NB4 (cell line): ENCODE measurements around the gene SERPINB8.

Experiments
- DNase-seq: peaks from one replicate; pipeline ENCODE4 v3.0.0; 2010; ENCODE audit warnings: low read depth
- H3K4me3 ChIP-seq: one replicate; pipeline ENCODE4 v1.5.1; 2011; ENCODE audit warnings: mild to moderate bottlenecking, low read depth, low read length, moderate library complexity
- MYC ChIP-seq: IDR thresholded peaks from 2 replicates; pipeline ENCODE4 v1.6.1; 2011; ENCODE audit warnings: low read depth, low read length
- POLR2A ChIP-seq: IDR thresholded peaks from 2 replicates; pipeline ENCODE4 v1.6.1; 2011; ENCODE audit warnings: mild to moderate bottlenecking; ENCODE audit not compliant: insufficient read length; ENCODE audit errors: extremely low read depth
- TF ChIP-seq, protein P1 (sequence below): IDR thresholded peaks from 2 replicates; pipeline ENCODE4 v1.6.1; 2011; ENCODE audit warnings: low read depth, low read length
- TF ChIP-seq, protein P2 (sequence below): IDR thresholded peaks from one replicate; pipeline ENCODE4 v1.5.1; 2012; ENCODE audit warnings: low read depth, low read length

The SERPINB8 gene

DNA sequence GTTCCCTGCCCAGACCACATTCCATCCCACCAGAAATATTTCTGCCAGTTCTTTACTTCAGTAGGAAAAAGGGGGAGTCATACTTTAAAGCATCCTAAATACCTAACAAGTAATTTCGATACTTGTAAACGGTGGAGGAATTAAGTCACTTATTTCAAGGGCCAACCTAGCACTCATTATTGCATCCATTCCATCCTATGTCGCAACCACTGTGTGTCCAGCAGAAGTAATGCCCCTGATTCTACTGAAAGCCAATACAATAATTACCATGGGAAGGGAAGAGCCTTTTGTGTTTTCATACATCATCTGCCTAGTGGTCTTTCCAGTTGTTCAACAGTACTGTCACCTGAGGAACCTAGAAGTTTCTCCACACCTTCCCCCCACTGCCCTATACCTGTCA is 12.5 kb downstream of the SERPINB8 start:
- H3K4me3 ChIP-seq = no peak overlapping the region
- no peak for DNase-seq
- TF ChIP-seq MYC (no peak), POLR2A (no peak)
- TF ChIP-seq, protein P1, sequence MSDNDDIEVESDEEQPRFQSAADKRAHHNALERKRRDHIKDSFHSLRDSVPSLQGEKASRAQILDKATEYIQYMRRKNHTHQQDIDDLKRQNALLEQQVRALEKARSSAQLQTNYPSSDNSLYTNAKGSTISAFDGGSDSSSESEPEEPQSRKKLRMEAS = no peak
- TF ChIP-seq, protein P2, sequence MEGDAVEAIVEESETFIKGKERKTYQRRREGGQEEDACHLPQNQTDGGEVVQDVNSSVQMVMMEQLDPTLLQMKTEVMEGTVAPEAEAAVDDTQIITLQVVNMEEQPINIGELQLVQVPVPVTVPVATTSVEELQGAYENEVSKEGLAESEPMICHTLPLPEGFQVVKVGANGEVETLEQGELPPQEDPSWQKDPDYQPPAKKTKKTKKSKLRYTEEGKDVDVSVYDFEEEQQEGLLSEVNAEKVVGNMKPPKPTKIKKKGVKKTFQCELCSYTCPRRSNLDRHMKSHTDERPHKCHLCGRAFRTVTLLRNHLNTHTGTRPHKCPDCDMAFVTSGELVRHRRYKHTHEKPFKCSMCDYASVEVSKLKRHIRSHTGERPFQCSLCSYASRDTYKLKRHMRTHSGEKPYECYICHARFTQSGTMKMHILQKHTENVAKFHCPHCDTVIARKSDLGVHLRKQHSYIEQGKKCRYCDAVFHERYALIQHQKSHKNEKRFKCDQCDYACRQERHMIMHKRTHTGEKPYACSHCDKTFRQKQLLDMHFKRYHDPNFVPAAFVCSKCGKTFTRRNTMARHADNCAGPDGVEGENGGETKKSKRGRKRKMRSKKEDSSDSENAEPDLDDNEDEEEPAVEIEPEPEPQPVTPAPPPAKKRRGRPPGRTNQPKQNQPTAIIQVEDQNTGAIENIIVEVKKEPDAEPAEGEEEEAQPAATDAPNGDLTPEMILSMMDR = no peak

DNA sequence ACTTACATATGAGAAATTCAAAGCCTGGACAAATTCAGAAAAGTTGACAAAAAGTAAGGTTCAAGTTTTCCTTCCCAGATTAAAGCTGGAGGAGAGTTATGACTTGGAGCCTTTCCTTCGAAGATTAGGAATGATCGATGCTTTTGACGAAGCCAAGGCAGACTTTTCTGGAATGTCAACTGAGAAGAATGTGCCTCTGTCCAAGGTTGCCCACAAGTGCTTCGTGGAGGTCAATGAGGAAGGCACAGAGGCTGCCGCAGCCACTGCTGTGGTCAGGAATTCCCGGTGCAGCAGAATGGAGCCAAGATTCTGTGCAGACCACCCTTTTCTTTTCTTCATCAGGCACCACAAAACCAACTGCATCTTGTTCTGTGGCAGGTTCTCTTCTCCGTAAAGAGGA is 17.0 kb downstream of the SERPINB8 start:
- TF ChIP-seq POLR2A (no peak), MYC (no peak)
- TF ChIP-seq, protein P1 = no peak
- TF ChIP-seq, protein P2 = no peak
- H3K4me3 ChIP-seq = no peak overlapping the region
- DNase-seq = no peak

DNA sequence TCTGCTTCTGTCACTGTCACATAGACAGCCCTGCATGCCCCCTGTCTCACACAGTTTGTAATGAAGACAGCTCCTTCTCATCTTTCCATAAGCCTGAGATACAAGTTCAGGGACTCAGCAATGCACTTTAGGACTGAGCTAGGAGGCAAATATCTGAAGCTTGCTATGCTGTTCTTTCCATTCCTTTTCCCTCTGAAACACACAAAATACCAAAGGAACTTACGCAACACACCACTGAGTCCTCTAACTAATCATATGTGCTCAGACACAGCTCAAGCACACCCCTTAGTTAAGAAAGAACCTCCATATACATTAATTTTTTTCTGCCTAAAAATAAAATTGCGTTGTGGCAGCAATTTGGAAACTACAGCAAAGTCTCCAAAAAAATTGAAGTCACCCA is 17.9 kb downstream of the SERPINB8 start:
- TF ChIP-seq POLR2A (no peak), MYC (no peak)
- TF ChIP-seq, protein P1 = no peak
- TF ChIP-seq, protein P2 = no peak
- H3K4me3 ChIP-seq = no peak overlapping the region
- peak; percentile 27 for DNase-seq

DNA sequence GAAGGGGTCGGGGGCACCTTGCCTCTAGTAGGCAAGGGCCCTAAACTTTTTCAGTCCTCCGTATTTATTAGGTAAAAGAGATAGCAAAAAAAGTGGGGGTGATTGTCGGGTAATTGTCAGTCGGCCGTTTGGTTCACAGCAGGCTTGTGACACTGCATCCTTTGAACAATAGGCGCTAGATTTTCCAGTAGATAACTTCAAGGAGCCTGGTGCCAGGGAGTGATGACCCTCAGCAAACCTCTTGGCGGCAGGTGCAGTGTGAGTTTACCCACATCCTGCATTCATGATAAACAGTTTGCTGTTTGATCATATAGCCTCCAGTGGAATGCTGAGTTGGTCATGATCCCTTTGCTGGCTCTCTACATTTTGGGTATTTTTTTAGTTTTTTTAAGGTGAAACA is 22.9 kb downstream of the SERPINB8 start:
- no peak overlapping the region for H3K4me3 ChIP-seq
- no peak for DNase-seq
- TF ChIP-seq, protein P1 = no peak
- TF ChIP-seq MYC (no peak), POLR2A (no peak)
- TF ChIP-seq, protein P2 = no peak

DNA sequence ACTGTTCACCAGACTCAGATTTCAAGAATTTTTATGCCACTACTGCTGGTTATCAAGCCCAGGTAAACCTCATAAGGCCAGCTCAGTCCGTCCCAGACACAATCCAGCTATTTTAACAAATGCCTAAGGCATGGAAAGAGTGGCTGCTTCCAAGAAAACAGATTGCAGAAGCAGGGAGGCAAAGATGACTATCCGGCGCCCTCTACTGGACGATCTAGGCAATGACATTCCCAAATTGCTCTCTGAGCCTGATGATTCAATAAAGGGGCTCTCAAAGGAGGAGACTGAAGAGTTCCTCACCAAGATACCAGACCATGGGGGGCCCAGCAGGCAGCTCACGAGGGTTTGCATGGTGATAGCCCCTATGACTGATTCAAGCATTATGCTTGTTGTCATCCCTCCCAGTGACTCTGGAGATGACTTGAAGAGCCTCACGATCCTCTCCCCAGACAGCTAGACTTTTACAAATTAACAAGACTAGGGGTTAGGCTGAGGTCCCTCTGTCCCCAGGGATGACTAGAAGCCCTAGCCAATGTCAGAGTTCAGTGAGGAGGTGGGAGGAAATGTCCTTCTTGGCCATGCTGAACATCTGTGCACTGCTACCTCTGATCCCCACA is 25.0 kb downstream of the SERPINB8 start:
- no peak overlapping the region for H3K4me3 ChIP-seq
- TF ChIP-seq POLR2A = no peak
- TF ChIP-seq, protein P2 = peak; percentile 79
- TF ChIP-seq, protein P1 = no peak
- no peak for TF ChIP-seq MYC
- DNase-seq = peak; percentile 58
